Measurements from ENCODE around the gene DSN1.
A peak's percentile ranks its signal among the peaks of the same experiment; 100 is the strongest.

GRCh38 chr20:36773597-36774390, at the start of gene DSN1:
- TF ChIP-seq RAD21 (IDR thresholded peaks at IDR 0.05 in 1 of 2, conservative IDR thresholded peaks at IDR 0.05 in 1 of 2; ENCODE audit: low read depth in 2 of 2, low read length in 2 of 2) (no peak; a peak in 2 of 4 replicates), NRF1 (IDR thresholded peaks at IDR 0.05; ENCODE audit: low read depth, low read length) (peak; percentile 90), CTCF (IDR thresholded peaks at IDR 0.05; ENCODE audit: control extremely low read depth in 1 of 3, insufficient read depth in 1 of 3, low read depth in 1 of 3, low read length in 3 of 3) (peak in 1 of 3 experiments; percentile 88; a peak in 1 of 4 replicates), POLR2A (IDR thresholded peaks at IDR 0.05; ENCODE audit: control extremely low read depth in 1 of 2, low read depth in 2 of 2, low read length in 2 of 2) (peak; percentile 59 to 87), TCF12 (IDR thresholded peaks at IDR 0.05; ENCODE audit: low read depth, low read length) (no peak), ATF3 (IDR thresholded peaks at IDR 0.05; ENCODE audit: insufficient read depth, low read depth, low read length) (no peak), EZH2 (IDR thresholded peaks at IDR 0.05; ENCODE audit: low read depth, low read length, severe bottlenecking) (no peak)

Data from H1 (cell line).